Uterus (tissue), 4 donors: ENCODE measurements around the gene COL8A1. TPM values are rescaled to one million over a fixed set of nuclear protein-coding genes. Genes with fewer than 3 reads are reported as not detected.

Experiments used
- DNase-seq, 2 donors: peaks; one replicate each; pipeline ENCODE4 v3.0.0-alpha.2; 2019 to 2020
- H3K27ac ChIP-seq, 2 donors: fragments of 200-600 bp; sonication (generic); 1 replicate in 1 of 2; 2 replicates in 1 of 2; pipeline ENCODE4 v1.5.1; 2016 to 2018
- H3K27me3 ChIP-seq, 2 donors: fragments of 200-600 bp; sonication (generic); one replicate each; pipeline ENCODE4 v1.5.1; 2018 to 2019; ENCODE audit warnings: control low read depth in 1 of 2
- H3K36me3 ChIP-seq, 2 donors: fragments of 200-600 bp; sonication (generic); one replicate each; pipeline ENCODE4 v1.5.1; 2019; ENCODE audit warnings: control low read depth in 1 of 2
- H3K4me1 ChIP-seq, 2 donors: fragments of 200-600 bp; sonication (generic); one replicate each; pipeline ENCODE4 v1.5.1; 2018 to 2019; ENCODE audit warnings: control low read depth in 1 of 2
- H3K4me3 ChIP-seq, 2 donors: fragments of 200-600 bp; sonication (generic); 1 replicate in 1 of 2; 2 replicates in 1 of 2; pipeline ENCODE4 v1.5.1; 2018 to 2019; ENCODE audit warnings: mild to moderate bottlenecking in 1 of 2
- H3K9me3 ChIP-seq, 2 donors: fragments of 200-600 bp; sonication (generic); one replicate each; pipeline ENCODE4 v1.5.1; 2019; ENCODE audit warnings: control low read depth in 1 of 2
- CTCF ChIP-seq, 4 experiments: fragments of 200-600 bp in 2 of 4; fragments of 450-650 bp in 2 of 4; sonication (generic) in 2 of 4; IDR thresholded peaks; one replicate each; pipeline ENCODE4 v1.5.1; 2016 to 2019; ENCODE audit warnings: antibody characterized with exemption in 4 of 4, mild to moderate bottlenecking in 2 of 4, moderate library complexity in 1 of 4
- POLR2A ChIP-seq, 2 donors: fragments of 450-650 bp; IDR thresholded peaks; one replicate each; pipeline ENCODE4 v1.6.1; 2016; ENCODE audit warnings: antibody characterized with exemption in 2 of 2, mild to moderate bottlenecking in 1 of 2, moderate library complexity in 1 of 2
- intact Hi-C: fragments of 100-400 bp; cut with DNase I; formaldehyde crosslinking; loops from one replicate; pipeline ENCODE4 v1.15.1; 2023; ENCODE audit warnings: low total_unique reads
- total RNA-seq, 4 donors: library from RNA; depleted of rRNA in 3 of 4; stranded (reverse); fragments of >200 nt in 3 of 4; gene quantifications; one replicate each; pipeline versions ENCODE4 v1.1.0 to v1.2.4, GENCODE V29; 2014 to 2023
- donor health status: DM: yes; HTN: yes; CAD: no.

The COL8A1 gene
- total RNA-seq, 4 donors from 2014 or later: 2.6 to 30.9 (median 18.0) TPM

- no peak for DNase-seq
- H3K27me3 ChIP-seq: no peaks in the 10 kb centered on the region
- no peak for TF ChIP-seq POLR2A (IDR thresholded peaks at IDR 0.05)
- no peak for TF ChIP-seq CTCF (IDR thresholded peaks at IDR 0.05)
- H3K4me1 ChIP-seq: peaks cover 4 to 6% of the 10 kb centered on the region in 2 donors
- intact Hi-C loops: no loop called here
- H3K4me3 ChIP-seq: no peak overlapping the region
- H3K9me3 ChIP-seq: no peaks in the 10 kb centered on the region
- H3K27ac ChIP-seq: peak overlapping the region in 1 of 2 donors; percentile 83
- H3K36me3 ChIP-seq: no peaks in the 10 kb centered on the region
Measured at GRCh38 chr3:99639579-99639978, 1.2 kb downstream of the COL8A1 start.

DNA sequence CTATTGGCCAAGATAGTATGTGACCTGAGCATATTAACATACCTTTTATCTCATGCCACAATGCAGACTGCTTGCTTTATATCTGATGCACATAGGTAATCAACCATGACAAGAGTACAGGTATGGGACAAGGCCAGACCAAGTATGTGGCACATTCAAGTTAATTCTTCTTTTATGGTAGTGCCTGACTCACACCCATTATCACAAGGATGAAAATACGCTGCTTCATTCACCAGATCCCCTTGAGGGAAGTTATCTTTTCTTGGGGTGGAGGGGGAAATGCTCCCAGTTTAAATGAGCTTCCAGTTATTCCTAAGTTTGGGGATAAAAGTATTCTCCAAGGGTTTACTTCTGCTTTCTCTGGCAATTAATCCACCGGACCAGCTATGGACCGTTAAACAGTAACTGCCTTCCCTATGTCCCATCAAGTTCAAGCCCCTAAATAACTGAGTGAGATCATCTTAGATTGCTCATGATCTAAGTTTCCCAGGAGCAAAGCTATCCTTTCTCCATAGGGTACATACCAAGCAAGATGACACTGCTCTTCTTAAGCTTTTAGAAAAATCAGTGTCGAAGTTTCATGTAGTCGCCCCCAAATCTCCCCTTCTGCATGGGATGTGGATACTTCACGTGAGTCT lies 1.9 kb downstream of the COL8A1 start:
- Histone ChIP-seq H3K27me3 (no peaks in the 10 kb centered on the region), H3K9me3 (no peaks in the 10 kb centered on the region), H3K4me3 (no peak overlapping the region), H3K36me3 (no peaks in the 10 kb centered on the region), H3K4me1 (peaks cover 4 to 6% of the 10 kb centered on the region in 2 donors), H3K27ac (no peak overlapping the region)
- TF ChIP-seq CTCF (IDR thresholded peaks at IDR 0.05) (no peak), POLR2A (IDR thresholded peaks at IDR 0.05) (no peak)
- no peak for DNase-seq
- intact Hi-C loops: no loop called here

DNA sequence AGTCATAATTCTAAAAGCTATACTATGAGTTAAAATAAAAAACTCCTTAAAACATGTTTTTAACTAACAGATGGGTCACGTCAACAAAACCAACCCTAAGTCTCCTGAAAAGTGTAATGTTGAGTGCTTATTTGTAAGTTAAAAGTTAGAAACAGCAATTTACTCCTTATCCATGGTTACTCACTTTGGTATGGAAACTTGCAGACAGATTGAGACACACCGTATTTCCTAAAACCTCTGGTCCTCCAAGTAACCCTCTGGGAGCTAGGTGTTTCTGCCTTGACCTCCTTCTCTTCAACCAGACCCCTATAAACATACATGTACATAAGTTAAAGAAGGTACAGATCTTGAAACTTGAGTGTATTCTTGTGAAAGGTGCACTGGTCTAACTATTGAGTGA lies 3.1 kb downstream of the COL8A1 start:
- peaks cover 4 to 6% of the 10 kb centered on the region in 2 donors for H3K4me1 ChIP-seq
- intact Hi-C loops: no loop called here

DNA sequence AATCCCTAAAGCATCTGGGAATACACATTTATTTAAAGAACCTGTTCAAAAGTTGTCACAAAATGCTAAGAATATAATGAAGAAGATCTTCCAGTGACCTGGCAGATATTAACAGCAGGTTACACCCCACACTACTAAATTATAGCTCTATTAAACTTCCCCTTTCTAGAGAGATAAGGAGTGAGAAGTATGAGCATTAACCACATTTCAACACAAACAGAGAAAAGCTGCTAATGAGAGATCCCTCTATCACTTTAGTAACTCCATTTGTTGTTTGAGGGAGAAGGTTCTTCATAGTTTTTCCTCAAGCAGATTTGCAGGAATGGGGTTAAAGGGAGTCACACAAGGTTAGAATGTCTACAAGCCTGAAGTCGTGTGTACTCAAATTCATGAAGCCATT lies 3.6 kb downstream of the COL8A1 start:
- H3K27me3 ChIP-seq: no peaks in the 10 kb centered on the region
- H3K36me3 ChIP-seq: no peaks in the 10 kb centered on the region
- no peak overlapping the region for H3K4me3 ChIP-seq
- TF ChIP-seq CTCF (IDR thresholded peaks at IDR 0.05) (no peak), POLR2A (IDR thresholded peaks at IDR 0.05) (no peak)
- DNase-seq: no peak
- H3K27ac ChIP-seq: no peak overlapping the region
- intact Hi-C loops: no loop called here
- H3K9me3 ChIP-seq: no peaks in the 10 kb centered on the region
- peaks cover under 1 to 2% of the 10 kb centered on the region in 2 donors for H3K4me1 ChIP-seq

More for the DNA sequence above, 3.1 kb downstream of the COL8A1 start:
- Histone ChIP-seq H3K27me3 (no peaks in the 10 kb centered on the region), H3K9me3 (no peaks in the 10 kb centered on the region), H3K27ac (no peak overlapping the region), H3K36me3 (no peaks in the 10 kb centered on the region), H3K4me3 (no peak overlapping the region)
- no peak for DNase-seq
- no peak for TF ChIP-seq POLR2A (IDR thresholded peaks at IDR 0.05)
- no peak for TF ChIP-seq CTCF (IDR thresholded peaks at IDR 0.05)

DNA sequence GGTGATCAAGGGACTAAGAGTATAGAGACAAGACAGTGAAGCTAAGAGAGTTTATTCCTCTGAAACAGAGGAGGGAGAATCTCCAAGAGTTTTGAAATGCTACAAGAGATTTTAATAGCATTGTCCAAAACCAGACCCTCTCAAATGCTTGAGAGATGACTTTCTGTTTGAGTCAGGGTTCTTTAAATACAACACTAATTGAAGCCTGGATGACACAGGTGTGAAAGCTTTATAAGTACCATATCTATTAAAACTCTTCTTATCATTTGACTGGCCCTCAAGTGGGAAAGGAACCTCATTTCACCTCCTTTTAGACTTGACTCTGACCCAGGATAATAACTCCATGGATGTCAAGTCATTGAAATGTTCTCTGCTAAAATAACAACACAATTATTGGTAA lies 5.6 kb downstream of the COL8A1 start:
- H3K4me3 ChIP-seq: no peak overlapping the region
- H3K27ac ChIP-seq: no peak overlapping the region
- no peaks in the 10 kb centered on the region for H3K36me3 ChIP-seq
- H3K9me3 ChIP-seq: no peaks in the 10 kb centered on the region
- TF ChIP-seq CTCF (IDR thresholded peaks at IDR 0.05) (no peak), POLR2A (IDR thresholded peaks at IDR 0.05) (no peak)
- no peak for DNase-seq
- H3K27me3 ChIP-seq: no peaks in the 10 kb centered on the region
- peaks cover 0 to 2% of the 10 kb centered on the region in 2 donors for H3K4me1 ChIP-seq
- intact Hi-C loops: no loop called here
